HG02642 (cell line): ENCODE data around the gene ITFG1.

Source experiments
- ATAC-seq: cut with Tn5 transposase; IDR thresholded peaks from one replicate; pipeline ENCODE4 v1.9.1; 2021; ENCODE audit warnings: mild to moderate bottlenecking; ENCODE audit not compliant: unreplicated experiment, poor library complexity

Gene ITFG1

DNA sequence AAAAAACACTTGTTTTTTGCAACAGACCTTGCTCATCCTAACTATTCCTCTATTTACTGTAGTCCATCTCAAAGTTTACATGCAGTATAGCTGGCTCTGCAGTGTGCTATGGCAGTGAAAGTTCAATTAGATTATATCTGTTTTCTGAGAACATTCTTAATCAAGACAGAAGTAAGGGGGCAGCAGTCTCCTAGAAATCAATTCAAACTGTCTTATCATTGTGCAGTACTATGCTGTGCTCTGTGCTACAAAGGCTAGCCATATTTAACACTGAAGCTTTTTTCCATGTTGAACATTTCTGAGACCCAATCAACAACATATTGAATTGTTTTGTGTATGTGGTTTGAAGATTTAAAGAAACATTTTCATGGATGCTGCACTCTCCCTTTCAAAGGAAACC lies 328.6 kb downstream of the ITFG1 start:
- ATAC-seq, result no peak

DNA sequence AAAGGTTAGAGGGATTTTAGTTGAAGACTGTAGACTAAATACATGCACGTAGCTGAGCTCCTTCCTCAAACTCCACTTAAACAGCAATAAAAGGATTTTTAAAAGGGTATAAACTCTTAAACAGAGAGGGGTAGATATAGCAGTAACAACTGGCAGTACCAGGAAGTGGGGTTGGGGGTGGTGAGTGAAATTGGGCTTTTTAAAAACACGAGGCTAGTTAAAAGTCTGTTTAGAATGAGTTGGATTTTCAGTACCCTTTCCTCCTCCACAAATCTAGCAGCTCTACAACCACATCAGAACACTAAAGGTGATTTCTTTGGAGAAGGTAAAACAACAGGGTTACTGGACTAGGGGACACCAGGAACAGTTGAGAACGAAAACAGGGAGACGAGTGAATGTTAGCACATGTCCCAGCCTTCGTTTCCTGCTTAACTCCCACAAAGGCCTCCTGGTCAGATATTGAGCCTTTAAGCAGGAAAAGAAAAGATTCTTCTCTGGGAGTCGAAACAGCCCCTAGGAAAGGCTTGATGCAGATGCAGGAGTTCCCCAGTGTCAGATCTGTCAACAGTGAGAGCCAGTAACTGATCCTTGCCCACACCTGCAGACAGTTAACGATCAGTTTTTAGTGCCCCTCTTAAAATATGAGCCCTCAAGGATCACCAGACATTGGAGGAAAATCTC lies 331.0 kb downstream of the ITFG1 start:
- no peak for ATAC-seq

DNA sequence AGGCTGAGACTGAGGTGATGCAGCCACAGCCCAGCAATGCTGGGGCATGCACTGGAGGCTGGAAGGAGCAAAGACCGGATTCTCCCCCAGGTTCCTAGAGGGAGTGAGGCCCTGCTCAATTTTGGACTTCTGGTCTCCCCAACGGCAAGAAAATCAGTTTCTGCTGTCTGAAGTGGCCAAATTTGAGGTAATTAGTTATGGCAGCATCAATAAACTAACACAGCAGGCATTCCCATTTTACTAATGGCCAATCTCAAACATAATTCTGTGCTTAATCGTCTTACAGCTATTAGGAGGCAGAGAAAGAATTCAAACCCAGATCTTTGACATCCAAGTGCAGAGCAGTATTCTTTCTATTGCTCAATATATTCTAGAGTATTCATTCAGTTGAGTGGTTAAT lies 333.3 kb downstream of the ITFG1 start:
- no peak for ATAC-seq

DNA sequence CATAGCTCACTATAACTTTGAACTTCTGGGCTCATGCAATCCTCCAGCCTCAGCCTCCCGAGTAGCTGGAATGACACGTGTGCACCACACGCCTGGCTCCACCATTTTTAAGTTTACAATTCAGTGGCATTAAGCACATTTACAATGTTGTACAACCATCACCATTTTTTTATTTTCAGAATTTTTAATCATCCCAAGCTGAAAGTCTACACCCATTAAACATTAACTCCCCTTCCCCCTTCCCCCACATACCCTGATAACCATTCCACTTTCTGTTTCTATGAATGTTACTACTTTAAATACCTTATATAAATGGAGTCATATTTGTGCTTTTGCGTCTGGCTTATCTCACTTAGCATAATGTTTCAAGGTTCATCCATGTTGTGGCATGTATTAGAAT lies 335.1 kb downstream of the ITFG1 start:
- no peak for ATAC-seq

DNA sequence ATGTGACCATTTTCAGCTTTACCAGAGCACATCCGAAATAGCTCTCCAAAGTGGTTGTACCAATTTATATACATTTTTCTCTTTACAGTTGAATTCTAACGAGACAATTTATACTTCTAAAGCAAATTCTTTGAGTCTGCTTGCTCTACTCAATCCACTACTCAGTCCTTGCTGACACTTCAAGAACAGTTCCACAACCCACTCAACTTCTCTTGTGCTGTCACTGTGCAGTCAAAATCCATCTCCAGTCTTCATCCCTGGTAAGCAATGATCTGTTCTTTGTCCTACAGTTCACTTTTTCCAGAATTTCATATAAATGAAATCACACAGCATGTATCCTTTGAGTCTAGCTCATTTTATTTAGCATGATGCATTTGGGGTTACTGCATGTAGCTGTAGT lies 347.7 kb downstream of the ITFG1 start:
- ATAC-seq, result no peak

DNA sequence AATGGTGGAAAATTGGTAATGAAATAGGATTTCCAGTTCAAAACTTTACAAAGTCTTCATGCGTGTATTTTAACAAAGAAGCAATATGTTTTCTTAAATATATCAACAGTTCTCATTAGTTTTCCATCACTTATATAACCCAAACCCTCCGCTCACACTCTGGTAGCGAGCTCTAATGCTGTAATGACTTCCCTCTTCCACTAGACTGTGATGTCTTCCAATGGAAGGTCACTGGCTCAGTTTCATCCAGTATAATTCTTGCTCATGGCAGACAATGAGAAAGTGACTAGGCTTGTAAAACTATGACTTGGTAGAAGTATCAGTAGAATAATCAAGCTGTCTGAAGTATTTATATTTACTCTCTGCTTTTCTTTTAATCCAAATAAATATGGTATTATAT lies 349.9 kb downstream of the ITFG1 start:
- ATAC-seq, result no peak

DNA sequence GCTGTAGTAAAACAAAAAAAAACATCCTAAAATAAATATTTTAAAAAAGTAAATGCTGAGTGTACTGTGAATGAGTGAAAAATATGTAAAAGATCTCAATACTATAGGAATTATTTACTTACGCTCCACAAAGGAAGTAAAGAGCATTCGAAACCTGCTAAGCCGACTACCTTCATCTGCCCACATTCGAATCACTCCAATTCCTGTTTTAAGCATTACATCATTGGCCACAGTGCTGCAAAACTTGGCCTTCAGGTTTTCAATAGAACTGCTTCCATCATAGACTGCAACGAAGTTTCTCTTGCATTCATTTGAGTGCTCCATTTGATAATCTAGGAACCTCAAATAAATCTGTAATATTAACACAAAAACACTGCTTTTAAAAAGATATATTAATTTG lies 351.5 kb downstream of the ITFG1 start:
- ATAC-seq, result no peak
